PFSK-1 (cell line): Measurements from ENCODE around the gene GPD1L.

Experiments used
- FOXP2 ChIP-seq: optimal IDR thresholded peaks from 2 replicates; pipeline ENCODE3; 2011; ENCODE audit warnings: borderline replicate concordance, control low read depth, inconsistent platforms; ENCODE audit not compliant: insufficient read depth; ENCODE audit errors: extremely low read length, extremely low read depth
- POLR2AphosphoS5 ChIP-seq: IDR thresholded peaks from 2 replicates; pipeline ENCODE4 v1.6.1; 2012; ENCODE audit warnings: low read depth, mild to moderate bottlenecking, control low read depth, low read length, moderate library complexity
- REST ChIP-seq, 2 experiments: IDR thresholded peaks; 2 replicates each; pipeline versions ENCODE4 v1.6.1 to v1.8.0; 2011 to 2012; ENCODE audit warnings: low read depth in 2 of 2, low read length in 2 of 2, control low read depth in 1 of 2, inconsistent platforms in 1 of 2, mild to moderate bottlenecking in 1 of 2, moderate library complexity in 1 of 2; ENCODE audit not compliant: insufficient read depth in 1 of 2
- SIN3A ChIP-seq: IDR thresholded peaks from 2 replicates; pipeline ENCODE4 v1.6.1; 2012; ENCODE audit warnings: mild to moderate bottlenecking, low read length, moderate library complexity, borderline replicate concordance; ENCODE audit not compliant: insufficient read depth
- TAF1 ChIP-seq: IDR thresholded peaks from 2 replicates; pipeline ENCODE4 v1.6.1; 2012; ENCODE audit warnings: low read length, control low read depth, borderline replicate concordance; ENCODE audit not compliant: insufficient read depth

The GPD1L gene

GRCh38 chr3:32186097-32186496, 79.7 kb downstream of the GPD1L start:
- no peak for TF ChIP-seq TAF1

- no peak for TF ChIP-seq POLR2AphosphoS5
- TF ChIP-seq FOXP2 = no peak
These were observed 80.5 kb downstream of the GPD1L start for GRCh38 chr3:32186876-32187275.

- no peak for TF ChIP-seq POLR2AphosphoS5
- no peak for TF ChIP-seq SIN3A
- TF ChIP-seq FOXP2 = no peak
- no peak for TF ChIP-seq REST (IDR thresholded peaks at IDR 0.05; ENCODE audit: insufficient read depth in 1 of 2, low read depth in 2 of 2, low read length in 2 of 2)
- TF ChIP-seq TAF1 = no peak
These were observed 83.3 kb downstream of the GPD1L start for GRCh38 chr3:32189693-32190092.

GRCh38 chr3:32193101-32193500, 86.7 kb downstream of the GPD1L start:
- no peak for TF ChIP-seq TAF1
- TF ChIP-seq POLR2AphosphoS5 = no peak
- TF ChIP-seq FOXP2 = no peak
- TF ChIP-seq SIN3A = no peak
- TF ChIP-seq REST (IDR thresholded peaks at IDR 0.05; ENCODE audit: insufficient read depth in 1 of 2, low read depth in 2 of 2, low read length in 2 of 2) = no peak

GRCh38 chr3:32194653-32195052, 88.2 kb downstream of the GPD1L start:
- no peak for TF ChIP-seq TAF1
- TF ChIP-seq FOXP2 = no peak
- no peak for TF ChIP-seq REST (IDR thresholded peaks at IDR 0.05; ENCODE audit: insufficient read depth in 1 of 2, low read depth in 2 of 2, low read length in 2 of 2)
- TF ChIP-seq POLR2AphosphoS5 = no peak
- no peak for TF ChIP-seq SIN3A

- TF ChIP-seq POLR2AphosphoS5 = no peak
- no peak for TF ChIP-seq TAF1
These were observed 89.6 kb downstream of the GPD1L start for GRCh38 chr3:32195995-32196540.

GRCh38 chr3:32197991-32198390, 91.6 kb downstream of the GPD1L start:
- no peak for TF ChIP-seq FOXP2
- no peak for TF ChIP-seq REST (IDR thresholded peaks at IDR 0.05; ENCODE audit: insufficient read depth in 1 of 2, low read depth in 2 of 2, low read length in 2 of 2)
- TF ChIP-seq SIN3A = no peak
- TF ChIP-seq TAF1 = no peak
- no peak for TF ChIP-seq POLR2AphosphoS5
